SKM-1 treated with dmso at 0.1 percent for 144 hours (cell line): ENCODE data around the gene NPEPL1.
"Not testable (repeated sequence)": the region's sequence is repeated elsewhere in the genome, so short reads cannot be mapped to it uniquely, and the experiment has no call there.

Experiments
- DNase-seq: peaks from one replicate; lab custom pipeline; 2025; ENCODE audit not compliant: unreplicated experiment; lab: John Stamatoyannopoulos, UW

NPEPL1 gene

GRCh38 chr20:58712806-58713731 is 20.5 kb downstream of the NPEPL1 start:
- no peak for DNase-seq

GRCh38 chr20:58713801-58714339 is 21.3 kb downstream of the NPEPL1 start:
- DNase-seq = no peak

- no peak for DNase-seq
These were observed 21.8 kb downstream of the NPEPL1 start for GRCh38 chr20:58714340-58714922.

- no peak for DNase-seq
These were observed 22.3 kb downstream of the NPEPL1 start for GRCh38 chr20:58714923-58715351.

GRCh38 chr20:58715391-58715800 is 22.8 kb downstream of the NPEPL1 start:
- DNase-seq = no peak

GRCh38 chr20:58715801-58716475 is 23.3 kb downstream of the NPEPL1 start:
- no peak for DNase-seq

- no peak for DNase-seq
These were observed 24.1 kb downstream of the NPEPL1 start for GRCh38 chr20:58716476-58717277.

GRCh38 chr20:58717278-58718091 is 24.9 kb downstream of the NPEPL1 start:
- no peak for DNase-seq

GRCh38 chr20:58718121-58718563 is 25.5 kb downstream of the NPEPL1 start:
- DNase-seq = no peak

GRCh38 chr20:58718729-58719128 is 26.1 kb downstream of the NPEPL1 start:
- DNase-seq = no peak

GRCh38 chr20:58719258-58719657 is 26.7 kb downstream of the NPEPL1 start:
- no peak for DNase-seq

- DNase-seq = no peak
These were observed 27.4 kb downstream of the NPEPL1 start for GRCh38 chr20:58719971-58720371.

GRCh38 chr20:58720890-58721289 is 28.3 kb downstream of the NPEPL1 start:
- no peak for DNase-seq

GRCh38 chr20:58721951-58722778 is 29.6 kb downstream of the NPEPL1 start:
- no peak for DNase-seq

GRCh38 chr20:58722877-58723627 is 30.5 kb downstream of the NPEPL1 start:
- DNase-seq = no peak

- DNase-seq = no peak
These were observed 31.0 kb downstream of the NPEPL1 start for GRCh38 chr20:58723628-58723984.

GRCh38 chr20:58726156-58726555 is 33.6 kb downstream of the NPEPL1 start:
- DNase-seq = not testable (repeated sequence)

GRCh38 chr20:58731192-58731591 is 38.6 kb downstream of the NPEPL1 start:
- no peak for DNase-seq
